HepG2 (cell line): ENCODE data around the gene TSHZ2. TPM values are rescaled to one million over a fixed set of nuclear protein-coding genes. Genes with fewer than 3 reads are reported as not detected.

Experiments
- ATAC-seq: fragments of 200-7000 bp; cut with Tn5 transposase; 3 replicates; pipeline ENCODE4 v1.9.1; 2020; ENCODE audit warnings: mild to moderate bottlenecking, moderate library complexity
- BruUV-seq: library from RNA; stranded (reverse); fragments of 400-500 nt; replicated peaks from 2 replicates; lab custom pipeline; 2021; lab: Mats Ljungman, UMichigan
- CTCF ChIA-PET: fragments of 300-600 bp; formaldehyde crosslinking; extraction: SDS; loops from one replicate; lab custom pipeline; 2021; ENCODE audit warnings: low total read pairs, inconsistent platforms, low intra/inter-chr PET ratio; lab: Yijun Ruan, JAX
- POLR2A ChIA-PET: fragments of 350-600 bp; sonication (Branson Sonifier 250); formaldehyde crosslinking; loops from one replicate; lab custom pipeline; 2020; ENCODE audit warnings: antibody characterized with exemption, inconsistent platforms; lab: Yijun Ruan, JAX
- DNase-seq: peaks from one replicate; pipeline ENCODE4 v3.0.0-alpha.2; 2015; ENCODE audit warnings: low spot score
- FAIRE-seq: peaks from 3 replicates; lab custom pipeline; 2011; peaks lifted over from hg19 to GRCh38; lab: Jason Lieb, UNC
- H2AFZ ChIP-seq: one replicate; pipeline ENCODE4 v1.6.1; 2011; ENCODE audit warnings: low read length, inconsistent platforms
- H3K27ac ChIP-seq: fragments of 300-600 bp; 3 replicates; pipeline ENCODE4 v1.8.0; 2011; ENCODE audit warnings: mixed run types, mild to moderate bottlenecking, mixed read lengths, low read length, inconsistent platforms; ENCODE audit not compliant: insufficient read depth; ENCODE audit errors: extremely low read length
- H3K27me3 ChIP-seq, 2 experiments: fragments of 200-600 bp in 1 of 2; 2 replicates in 1 of 2; 3 replicates in 1 of 2; pipeline versions ENCODE4 v1.6.0 to v1.8.0; 2011; ENCODE audit warnings: low read length in 2 of 2, mild to moderate bottlenecking in 2 of 2, moderate library complexity in 2 of 2, inconsistent platforms in 1 of 2; ENCODE audit not compliant: insufficient read depth in 2 of 2, control insufficient read depth in 1 of 2
- H3K36me3 ChIP-seq, 2 experiments: fragments of 200-600 bp in 1 of 2; replicated peaks in 1 of 2; 2 replicates in 1 of 2; 3 replicates in 1 of 2; pipeline versions ENCODE4 v1.5.1 to v1.8.0; 2011; ENCODE audit warnings: low read length in 2 of 2, inconsistent platforms in 1 of 2; ENCODE audit not compliant: insufficient read depth in 2 of 2, control insufficient read depth in 1 of 2
- H3K4me1 ChIP-seq: 2 replicates; pipeline ENCODE4 v1.5.1; 2012; ENCODE audit warnings: low read length, inconsistent platforms; ENCODE audit not compliant: insufficient read depth
- H3K4me2 ChIP-seq: 2 replicates; pipeline ENCODE4 v1.6.0; 2011; ENCODE audit warnings: low read depth, low read length, inconsistent platforms
- H3K4me3 ChIP-seq, 3 experiments: fragments of 200-600 bp in 1 of 3; sonication (generic), shearing (Covaris generic) in 1 of 3; replicated peaks in 1 of 3; 2 replicates each; pipeline ENCODE4 v1.5.1; 2011 to 2016; ENCODE audit warnings: low read length in 3 of 3, inconsistent platforms in 2 of 3, low read depth in 2 of 3, mild to moderate bottlenecking in 2 of 3, control low read depth in 1 of 3, mixed read lengths in 1 of 3; ENCODE audit not compliant: insufficient read depth in 1 of 3
- H3K79me2 ChIP-seq: one replicate; pipeline ENCODE4 v1.6.1; 2011; ENCODE audit warnings: low read length, inconsistent platforms; ENCODE audit not compliant: insufficient read depth
- H3K9ac ChIP-seq: 2 replicates; pipeline ENCODE4 v1.6.0; 2011; ENCODE audit warnings: mild to moderate bottlenecking, low read depth, low read length, inconsistent platforms; ENCODE audit not compliant: insufficient read depth
- H3K9me3 ChIP-seq: 2 replicates; pipeline ENCODE4 v1.5.1; 2012; ENCODE audit warnings: mild to moderate bottlenecking, low read length
- H4K20me1 ChIP-seq: 2 replicates; pipeline ENCODE4 v1.6.0; 2011; ENCODE audit warnings: inconsistent platforms, mild to moderate bottlenecking, low read length, moderate library complexity; ENCODE audit not compliant: insufficient read depth
- CAMTA2 ChIP-seq: sonication (generic); formaldehyde crosslinking; IDR thresholded peaks from 2 replicates; pipeline ENCODE4 v1.4.0; 2020; ENCODE audit warnings: mild to moderate bottlenecking, missing genetic modification reagents, borderline replicate concordance
- RORA ChIP-seq: sonication (generic); formaldehyde crosslinking; IDR thresholded peaks from 2 replicates; pipeline ENCODE4 v1.5.0; 2020; ENCODE audit warnings: mild to moderate bottlenecking, missing genetic modification reagents, moderate library complexity
- WGBS: methylation state at CpG from one replicate; pipeline ENCODE4 v1.1.6; 2017; ENCODE audit warnings: low lambda C conversion rate; 5-methylcytosine and 5-hydroxymethylcytosine counted together
- in situ Hi-C: cut with HindIII; loops from 2 replicates; pipeline ENCODE4 v1.10.0; 2017; ENCODE audit warnings: low pct_unique_long_range_greater_than_20kb; ENCODE audit not compliant: extremely low pct_ligation_motif_present
- intact Hi-C: fragments of 100-400 bp; cut with micrococcal nuclease; formaldehyde crosslinking; loops from one replicate; pipeline ENCODE4 v1.10.0; 2022; ENCODE audit not compliant: unreplicated experiment
- polyA plus RNA-seq, 8 experiments: library from polyadenylated mRNA; depleted of rRNA in 3 of 8; stranded (reverse) in 7 of 8; unstranded in 1 of 8; fragments of >200 nt; fragmentation: Illumina TruSeq in 4 of 8; extraction: Trizol in 4 of 8; gene quantifications; 2 replicates each; pipeline versions ENCODE4 v1.2.1 to v1.2.3, GENCODE V29; 2011 to 2016; ENCODE audit warnings: low read depth in 4 of 8, missing spikeins in 1 of 8, mixed read lengths in 1 of 8; ENCODE audit not compliant: insufficient read depth in 1 of 8
- total RNA-seq, 5 experiments: library from RNA; depleted of rRNA; stranded (reverse); fragments of >200 nt; fragmentation: Illumina TruSeq; extraction: Trizol; gene quantifications; 2 replicates each; pipeline ENCODE4 v1.2.3, GENCODE V29; 2016; ENCODE audit warnings: low read depth in 1 of 5
- TF ChIP-seq, protein P1 (sequence below): sonication (generic); formaldehyde crosslinking; IDR thresholded peaks from 2 replicates; pipeline ENCODE4 v1.4.0; 2020; ENCODE audit warnings: missing genetic modification reagents, borderline replicate concordance
- TF ChIP-seq, protein P2 (sequence below): sonication (generic); formaldehyde crosslinking; IDR thresholded peaks from 2 replicates; pipeline ENCODE4 v1.4.0; 2020; ENCODE audit warnings: missing genetic modification reagents, borderline replicate concordance
- TF ChIP-seq, protein P3 (sequence below): sonication (generic); formaldehyde crosslinking; IDR thresholded peaks from 2 replicates; pipeline ENCODE4 v1.5.0; 2020; ENCODE audit warnings: mild to moderate bottlenecking, low read depth, missing genetic modification reagents, borderline replicate concordance
- TF ChIP-seq, protein P4 (sequence below): IDR thresholded peaks from 2 replicates; pipeline ENCODE4 v1.4.0; 2020; ENCODE audit warnings: mild to moderate bottlenecking, missing genetic modification reagents

TSHZ2 gene
- total and polyA plus RNA-seq, 2 of the 13 experiments (the other 11 are each of a cell fraction or from before 2014, with no cell fraction given) = 0.01 TPM; not detected in 1

DNA sequence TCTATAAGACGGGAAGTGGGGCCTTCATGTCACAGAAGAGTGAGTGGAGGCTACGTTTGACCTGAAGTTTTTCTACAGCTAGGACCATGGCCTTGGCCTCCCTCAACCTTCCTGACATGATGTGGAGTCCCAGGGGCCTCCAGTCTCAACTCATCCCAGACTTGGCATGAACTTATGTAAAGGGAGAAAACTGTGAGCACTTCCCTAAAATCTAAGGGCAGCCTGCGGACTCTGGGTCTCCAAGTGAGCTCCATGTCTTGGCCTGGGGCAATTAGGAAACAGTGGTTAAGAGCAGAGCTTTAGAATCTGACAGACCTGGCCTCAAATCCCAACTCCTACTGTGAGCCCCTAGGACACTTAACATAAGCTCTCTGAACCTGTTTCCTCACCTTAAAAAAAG is 439.0 kb downstream of the TSHZ2 start (continued):
- TF ChIP-seq, protein P1, sequence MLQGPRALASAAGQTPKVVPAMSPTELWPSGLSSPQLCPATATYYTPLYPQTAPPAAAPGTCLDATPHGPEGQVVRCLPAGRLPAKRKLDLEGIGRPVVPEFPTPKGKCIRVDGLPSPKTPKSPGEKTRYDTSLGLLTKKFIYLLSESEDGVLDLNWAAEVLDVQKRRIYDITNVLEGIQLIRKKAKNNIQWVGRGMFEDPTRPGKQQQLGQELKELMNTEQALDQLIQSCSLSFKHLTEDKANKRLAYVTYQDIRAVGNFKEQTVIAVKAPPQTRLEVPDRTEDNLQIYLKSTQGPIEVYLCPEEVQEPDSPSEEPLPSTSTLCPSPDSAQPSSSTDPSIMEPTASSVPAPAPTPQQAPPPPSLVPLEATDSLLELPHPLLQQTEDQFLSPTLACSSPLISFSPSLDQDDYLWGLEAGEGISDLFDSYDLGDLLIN (CRISPR knock-in tag) = no peak
- TF ChIP-seq, protein P2, sequence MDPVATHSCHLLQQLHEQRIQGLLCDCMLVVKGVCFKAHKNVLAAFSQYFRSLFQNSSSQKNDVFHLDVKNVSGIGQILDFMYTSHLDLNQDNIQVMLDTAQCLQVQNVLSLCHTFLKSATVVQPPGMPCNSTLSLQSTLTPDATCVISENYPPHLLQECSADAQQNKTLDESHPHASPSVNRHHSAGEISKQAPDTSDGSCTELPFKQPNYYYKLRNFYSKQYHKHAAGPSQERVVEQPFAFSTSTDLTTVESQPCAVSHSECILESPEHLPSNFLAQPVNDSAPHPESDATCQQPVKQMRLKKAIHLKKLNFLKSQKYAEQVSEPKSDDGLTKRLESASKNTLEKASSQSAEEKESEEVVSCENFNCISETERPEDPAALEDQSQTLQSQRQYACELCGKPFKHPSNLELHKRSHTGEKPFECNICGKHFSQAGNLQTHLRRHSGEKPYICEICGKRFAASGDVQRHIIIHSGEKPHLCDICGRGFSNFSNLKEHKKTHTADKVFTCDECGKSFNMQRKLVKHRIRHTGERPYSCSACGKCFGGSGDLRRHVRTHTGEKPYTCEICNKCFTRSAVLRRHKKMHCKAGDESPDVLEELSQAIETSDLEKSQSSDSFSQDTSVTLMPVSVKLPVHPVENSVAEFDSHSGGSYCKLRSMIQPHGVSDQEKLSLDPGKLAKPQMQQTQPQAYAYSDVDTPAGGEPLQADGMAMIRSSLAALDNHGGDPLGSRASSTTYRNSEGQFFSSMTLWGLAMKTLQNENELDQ (CRISPR knock-in tag) = no peak
- TF ChIP-seq CAMTA2 = no peak
- TF ChIP-seq, all 625 proteins: peak for 0

DNA sequence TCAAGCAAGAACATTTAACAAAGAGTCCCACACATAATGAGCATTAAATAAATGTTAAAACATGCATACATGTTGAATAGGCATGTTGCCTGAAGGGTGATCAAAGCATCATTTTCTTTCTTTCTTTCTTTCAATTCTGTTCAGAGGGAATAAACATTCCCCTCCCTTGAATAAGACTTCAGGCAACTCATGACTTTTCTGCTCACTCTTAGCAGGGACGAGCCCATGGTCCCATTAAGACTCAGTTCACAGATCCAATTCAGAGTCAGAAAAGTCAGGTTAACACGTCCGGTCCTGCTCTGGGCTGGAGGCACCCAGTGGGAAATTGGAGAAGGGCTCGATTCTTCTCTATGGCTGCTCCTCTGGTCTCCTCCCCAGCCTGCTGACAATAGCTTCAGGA is 439.7 kb downstream of the TSHZ2 start:
- Histone ChIP-seq H3K36me3 (no peaks in the 10 kb centered on the region), H3K27me3 (no peaks in the 10 kb centered on the region), H3K4me3 (no peak overlapping the region), H3K9me3 (no peaks in the 10 kb centered on the region), H4K20me1 (no peaks in the 10 kb centered on the region), H2AFZ (no peak overlapping the region), H3K79me2 (no peaks in the 10 kb centered on the region), H3K27ac (no peak overlapping the region), H3K9ac (no peak overlapping the region), H3K4me2 (no peak overlapping the region), H3K4me1 (no peaks in the 10 kb centered on the region)
- ATAC-seq = peak; percentile 8; the same call in 1 of the 3 replicates
- no peak for DNase-seq
- intact Hi-C loops = no loop called here
- ChIA-PET CTCF (interaction anchor here (3.3 kb wide), 1 partner anchor 135 kb away, joined by 82 read pairs; no protein-coding TSS in a partner anchor), POLR2A (interaction anchor here (1.5 kb wide), 1 partner anchor 139 kb away, joined by 6 read pairs; no protein-coding TSS in a partner anchor)
- TF ChIP-seq, protein P3, sequence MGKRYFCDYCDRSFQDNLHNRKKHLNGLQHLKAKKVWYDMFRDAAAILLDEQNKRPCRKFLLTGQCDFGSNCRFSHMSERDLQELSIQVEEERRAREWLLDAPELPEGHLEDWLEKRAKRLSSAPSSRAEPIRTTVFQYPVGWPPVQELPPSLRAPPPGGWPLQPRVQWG (CRISPR knock-in tag) = no peak
- TF ChIP-seq, protein P4, sequence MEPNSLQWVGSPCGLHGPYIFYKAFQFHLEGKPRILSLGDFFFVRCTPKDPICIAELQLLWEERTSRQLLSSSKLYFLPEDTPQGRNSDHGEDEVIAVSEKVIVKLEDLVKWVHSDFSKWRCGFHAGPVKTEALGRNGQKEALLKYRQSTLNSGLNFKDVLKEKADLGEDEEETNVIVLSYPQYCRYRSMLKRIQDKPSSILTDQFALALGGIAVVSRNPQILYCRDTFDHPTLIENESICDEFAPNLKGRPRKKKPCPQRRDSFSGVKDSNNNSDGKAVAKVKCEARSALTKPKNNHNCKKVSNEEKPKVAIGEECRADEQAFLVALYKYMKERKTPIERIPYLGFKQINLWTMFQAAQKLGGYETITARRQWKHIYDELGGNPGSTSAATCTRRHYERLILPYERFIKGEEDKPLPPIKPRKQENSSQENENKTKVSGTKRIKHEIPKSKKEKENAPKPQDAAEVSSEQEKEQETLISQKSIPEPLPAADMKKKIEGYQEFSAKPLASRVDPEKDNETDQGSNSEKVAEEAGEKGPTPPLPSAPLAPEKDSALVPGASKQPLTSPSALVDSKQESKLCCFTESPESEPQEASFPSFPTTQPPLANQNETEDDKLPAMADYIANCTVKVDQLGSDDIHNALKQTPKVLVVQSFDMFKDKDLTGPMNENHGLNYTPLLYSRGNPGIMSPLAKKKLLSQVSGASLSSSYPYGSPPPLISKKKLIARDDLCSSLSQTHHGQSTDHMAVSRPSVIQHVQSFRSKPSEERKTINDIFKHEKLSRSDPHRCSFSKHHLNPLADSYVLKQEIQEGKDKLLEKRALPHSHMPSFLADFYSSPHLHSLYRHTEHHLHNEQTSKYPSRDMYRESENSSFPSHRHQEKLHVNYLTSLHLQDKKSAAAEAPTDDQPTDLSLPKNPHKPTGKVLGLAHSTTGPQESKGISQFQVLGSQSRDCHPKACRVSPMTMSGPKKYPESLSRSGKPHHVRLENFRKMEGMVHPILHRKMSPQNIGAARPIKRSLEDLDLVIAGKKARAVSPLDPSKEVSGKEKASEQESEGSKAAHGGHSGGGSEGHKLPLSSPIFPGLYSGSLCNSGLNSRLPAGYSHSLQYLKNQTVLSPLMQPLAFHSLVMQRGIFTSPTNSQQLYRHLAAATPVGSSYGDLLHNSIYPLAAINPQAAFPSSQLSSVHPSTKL = no peak
- no peak for TF ChIP-seq RORA
- FAIRE-seq = no peak
- WGBS = 36% methylated on average over 4 of the region's 4 CpGs
- BruUV-seq = no TSS peak
- in situ Hi-C loops = loop anchor here (5.0 kb wide), 2 partner anchors 135 to 530 kb away; no protein-coding TSS in a partner anchor
